NCI-H510A treated with DMSO at 0.1 percent for 48 hours (cell line): ENCODE measurements around the gene LRRC37A.
"Not testable (repeated sequence)": the region's sequence is repeated elsewhere in the genome, so short reads cannot be mapped to it uniquely, and the experiment has no call there.

Experiments used
- DNase-seq: peaks from one replicate; lab custom pipeline; 2025; lab: John Stamatoyannopoulos, UW

LRRC37A gene

DNA sequence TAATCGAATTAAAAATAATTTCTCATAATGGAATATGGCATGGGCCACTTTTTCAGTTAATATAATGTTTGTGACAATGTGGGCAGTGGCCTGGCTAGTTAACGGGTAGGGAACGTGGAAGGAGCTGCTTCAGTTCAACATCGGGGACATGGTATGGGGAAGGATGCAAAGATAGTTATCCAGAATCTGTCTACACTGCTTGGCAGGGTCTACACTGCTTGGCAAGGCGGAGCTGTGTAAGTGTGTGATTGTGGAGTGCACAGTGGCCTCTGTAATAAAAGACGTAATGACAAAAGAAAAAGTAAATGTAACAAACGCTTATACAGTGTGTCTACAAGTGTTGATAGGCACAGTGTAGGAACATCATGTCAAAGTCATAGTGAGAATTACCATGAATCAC lies 7.3 kb upstream of the LRRC37A start:
- DNase-seq: not testable (repeated sequence)

DNA sequence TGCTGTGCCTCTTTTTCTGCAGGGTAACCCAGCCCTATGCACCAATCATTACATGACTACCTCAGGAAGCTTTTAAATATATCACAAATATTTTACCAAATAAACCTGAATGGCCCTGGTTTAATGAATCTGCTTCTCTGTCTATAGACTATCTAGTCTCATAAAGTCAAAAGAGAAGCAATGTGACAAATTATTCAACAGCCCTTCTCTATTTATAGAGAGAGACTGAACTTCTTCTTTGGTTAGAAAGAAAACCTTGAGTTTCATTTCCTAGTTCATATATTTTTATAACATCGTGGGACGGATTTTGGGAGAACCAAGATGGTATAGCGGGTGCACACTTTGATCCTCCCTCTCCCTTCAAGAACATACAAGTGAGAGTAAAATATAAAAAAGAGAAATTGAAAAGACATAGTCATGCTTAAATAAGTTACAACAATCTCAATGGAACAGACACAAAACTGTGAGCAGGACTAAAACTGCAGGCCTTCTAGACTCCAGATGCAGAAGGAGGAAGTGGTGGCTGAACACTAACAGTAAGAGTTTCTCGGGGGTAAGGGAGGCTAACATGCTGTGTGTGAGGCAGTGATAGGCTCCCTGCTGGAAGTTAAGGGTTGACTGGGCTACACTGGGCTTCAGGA lies 3.9 kb upstream of the LRRC37A start:
- not testable (repeated sequence) for DNase-seq

DNA sequence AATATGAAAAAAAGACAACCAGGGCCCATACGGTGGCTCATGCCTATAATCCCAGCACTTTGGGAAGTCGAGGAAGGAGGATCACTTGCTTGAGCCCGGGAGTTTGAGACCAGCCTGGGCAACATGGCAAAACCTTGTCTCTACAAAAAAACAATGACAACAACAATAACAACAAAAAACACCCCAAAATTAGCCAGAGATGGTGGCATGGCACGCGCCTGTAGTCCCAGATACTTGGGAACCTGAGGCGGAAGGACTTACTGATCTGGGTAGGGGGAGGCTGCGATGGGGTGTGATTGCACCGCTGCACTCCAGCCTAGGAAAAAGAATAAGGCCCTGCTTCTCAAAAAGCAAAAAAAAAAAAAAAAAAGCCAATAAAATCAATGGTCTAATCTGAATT lies 3.3 kb upstream of the LRRC37A start:
- DNase-seq: not testable (repeated sequence)

DNA sequence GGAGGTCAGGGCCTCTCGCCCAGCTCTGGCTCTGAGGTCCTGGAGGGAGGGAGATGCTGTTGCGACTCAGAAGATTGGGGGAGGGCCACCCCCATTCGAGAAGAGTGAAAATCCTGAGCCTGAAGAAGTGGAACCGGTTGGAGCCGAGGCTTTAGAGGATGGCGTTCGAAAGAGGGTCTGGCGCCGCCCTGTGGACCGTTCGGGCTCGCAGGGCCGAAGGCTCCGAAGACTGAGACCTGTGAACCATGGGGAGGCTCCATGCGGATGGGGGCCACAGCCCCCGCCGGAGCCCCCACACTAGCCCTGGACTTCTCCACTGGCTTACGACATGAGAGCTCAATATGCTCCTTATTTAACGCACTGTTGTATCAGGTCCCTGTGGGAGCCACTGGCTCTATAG lies 46.3 kb downstream of the LRRC37A start:
- not testable (repeated sequence) for DNase-seq

DNA sequence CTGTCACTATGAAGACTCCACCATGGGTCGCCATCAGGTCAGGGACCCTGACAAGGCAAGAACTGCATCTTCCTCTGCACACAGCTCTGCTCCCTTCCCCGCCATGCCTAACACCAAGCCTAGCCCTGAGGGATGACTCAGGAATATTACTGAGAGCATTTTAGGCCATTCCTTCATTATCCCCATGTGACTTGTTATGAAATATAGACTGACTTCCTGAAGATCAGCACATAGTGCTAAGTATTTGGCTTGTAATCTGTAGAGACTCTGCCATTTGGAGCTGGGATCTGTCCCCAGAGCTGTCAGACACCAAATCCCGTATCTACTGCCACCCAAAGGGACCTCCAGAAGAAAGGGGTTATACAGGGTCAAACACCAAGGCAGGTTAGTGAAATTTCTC lies 47.2 kb downstream of the LRRC37A start:
- DNase-seq: not testable (repeated sequence)

DNA sequence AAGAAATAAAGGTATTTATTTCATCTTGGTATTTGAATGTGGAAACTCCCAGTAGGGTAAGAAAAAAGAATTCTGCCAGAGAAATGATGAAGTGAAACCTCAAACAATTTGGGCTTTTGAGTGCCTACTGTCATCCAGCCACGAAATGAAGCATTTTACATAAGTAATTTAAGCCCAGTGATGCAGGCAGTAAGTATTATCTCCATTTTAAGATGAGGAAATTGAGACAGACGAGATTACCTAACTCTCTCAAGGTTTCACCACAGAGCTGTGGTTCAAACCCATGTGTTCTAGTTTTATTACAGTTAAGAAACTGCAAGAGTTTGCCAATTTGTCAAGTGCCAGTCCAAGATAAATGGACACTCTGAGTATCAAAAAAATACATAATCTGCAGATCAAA lies 53.4 kb downstream of the LRRC37A start:
- DNase-seq: not testable (repeated sequence)

DNA sequence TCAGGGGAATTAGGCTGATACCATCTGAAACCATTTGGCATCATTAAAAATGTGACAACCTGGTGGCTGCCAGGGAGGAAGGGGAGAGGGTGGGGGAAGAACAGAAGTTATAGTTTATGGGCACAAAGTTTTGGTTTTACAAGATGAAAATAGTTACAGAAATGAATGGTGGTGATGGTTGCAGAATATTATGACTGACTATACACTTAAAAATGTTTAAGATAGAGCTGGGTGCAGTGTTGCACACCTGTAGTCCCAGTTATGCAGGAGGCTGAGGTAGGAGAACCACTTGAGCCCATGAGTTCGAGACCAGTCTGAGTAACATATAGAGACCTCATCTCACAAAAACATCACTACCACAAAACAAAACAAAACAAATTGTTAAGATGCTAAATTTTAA lies 54.1 kb downstream of the LRRC37A start:
- not testable (repeated sequence) for DNase-seq

DNA sequence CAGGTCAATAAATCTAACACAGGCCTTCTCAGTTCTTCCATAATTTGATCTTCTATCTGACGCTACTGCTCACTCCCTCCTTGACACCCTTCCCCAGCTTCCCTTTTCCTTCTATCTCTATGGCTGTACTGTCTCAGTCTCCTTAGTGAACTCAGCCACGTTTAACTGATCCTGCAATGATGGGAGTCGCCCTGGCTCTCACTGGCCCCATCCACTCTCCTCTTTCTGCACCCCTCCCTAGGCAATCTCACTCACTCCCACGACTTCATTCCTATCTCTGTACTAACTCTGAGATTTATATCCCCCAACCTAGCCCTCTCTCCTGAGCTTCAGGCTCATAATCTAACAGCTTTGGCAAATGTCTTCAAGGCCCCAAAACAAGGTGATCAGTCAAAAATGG lies 58.9 kb downstream of the LRRC37A start:
- DNase-seq: not testable (repeated sequence)

DNA sequence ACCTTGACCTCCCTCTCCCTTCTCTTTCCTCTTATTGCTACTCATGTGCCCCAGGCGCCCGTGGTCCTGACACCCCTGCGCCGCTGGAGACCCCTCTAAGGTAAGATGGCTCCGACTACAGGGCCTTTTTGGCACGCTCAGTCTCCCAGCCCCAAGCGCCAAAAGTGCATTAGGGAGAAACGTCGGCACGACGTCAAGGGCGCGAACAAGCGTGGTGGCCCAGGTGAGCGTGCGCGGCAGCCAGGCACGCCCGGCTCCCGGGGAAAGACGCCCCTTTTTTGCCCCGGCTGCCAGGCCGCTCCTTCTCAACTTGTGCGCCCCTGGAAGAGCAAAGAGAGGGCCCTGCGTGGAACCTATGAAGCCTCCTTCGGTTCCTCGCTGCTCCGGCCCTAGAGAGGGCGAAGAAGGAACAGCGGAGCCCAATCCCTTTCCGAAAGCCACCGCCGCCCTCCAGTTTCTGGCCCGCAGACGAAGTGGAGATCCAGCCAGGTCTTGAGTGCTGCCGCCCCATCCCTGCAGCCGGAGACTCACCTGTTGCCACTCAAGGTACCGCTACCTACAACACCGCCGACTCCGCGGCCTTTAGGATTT lies 66.3 kb downstream of the LRRC37A start:
- not testable (repeated sequence) for DNase-seq

DNA sequence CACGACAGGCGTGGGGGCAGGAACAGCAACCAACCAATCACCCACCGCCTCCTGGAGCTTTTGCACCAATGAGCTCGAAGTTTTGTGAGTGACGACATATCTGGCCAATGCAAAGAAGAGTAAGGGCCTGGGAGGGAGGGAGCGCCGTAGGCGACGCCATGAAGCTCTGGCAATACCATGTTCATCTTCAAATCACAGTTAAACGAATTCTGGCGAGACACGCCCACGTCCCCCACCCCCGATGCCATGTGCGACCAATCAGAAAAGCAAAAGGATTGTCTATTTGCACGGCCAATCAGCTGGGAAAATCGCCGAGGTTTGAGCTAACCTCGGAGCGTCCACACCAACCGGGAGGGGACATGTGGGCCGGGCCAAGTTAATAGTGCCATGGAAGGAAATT lies 66.8 kb downstream of the LRRC37A start, which contains the start of gene ARL17B:
Gene ARL17B, minus strand, starts transcription at position 12 of the 400 bp plus-strand sequence. CDS start 3,369 bp downstream, outside the sequence.
- not testable (repeated sequence) for DNase-seq

DNA sequence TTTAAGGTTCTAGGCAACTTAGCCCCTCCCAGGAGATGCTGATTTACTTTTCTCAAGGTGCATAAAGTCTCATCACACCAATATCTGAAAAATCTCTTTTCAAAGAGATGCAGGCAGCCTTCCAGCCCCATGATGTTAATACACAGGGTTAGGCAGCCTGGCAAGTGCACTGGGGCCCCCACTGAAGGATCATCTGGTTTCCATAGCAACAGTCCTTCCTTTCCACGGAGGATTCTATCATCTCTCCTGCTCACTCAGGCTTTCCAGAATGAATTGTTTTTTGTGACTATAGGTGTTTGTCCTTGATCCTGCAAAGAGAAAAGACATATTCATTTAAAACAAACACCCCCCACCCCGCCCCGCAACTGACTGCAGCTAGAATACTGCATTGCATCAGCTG lies 72.6 kb downstream of the LRRC37A start:
- DNase-seq: not testable (repeated sequence)

DNA sequence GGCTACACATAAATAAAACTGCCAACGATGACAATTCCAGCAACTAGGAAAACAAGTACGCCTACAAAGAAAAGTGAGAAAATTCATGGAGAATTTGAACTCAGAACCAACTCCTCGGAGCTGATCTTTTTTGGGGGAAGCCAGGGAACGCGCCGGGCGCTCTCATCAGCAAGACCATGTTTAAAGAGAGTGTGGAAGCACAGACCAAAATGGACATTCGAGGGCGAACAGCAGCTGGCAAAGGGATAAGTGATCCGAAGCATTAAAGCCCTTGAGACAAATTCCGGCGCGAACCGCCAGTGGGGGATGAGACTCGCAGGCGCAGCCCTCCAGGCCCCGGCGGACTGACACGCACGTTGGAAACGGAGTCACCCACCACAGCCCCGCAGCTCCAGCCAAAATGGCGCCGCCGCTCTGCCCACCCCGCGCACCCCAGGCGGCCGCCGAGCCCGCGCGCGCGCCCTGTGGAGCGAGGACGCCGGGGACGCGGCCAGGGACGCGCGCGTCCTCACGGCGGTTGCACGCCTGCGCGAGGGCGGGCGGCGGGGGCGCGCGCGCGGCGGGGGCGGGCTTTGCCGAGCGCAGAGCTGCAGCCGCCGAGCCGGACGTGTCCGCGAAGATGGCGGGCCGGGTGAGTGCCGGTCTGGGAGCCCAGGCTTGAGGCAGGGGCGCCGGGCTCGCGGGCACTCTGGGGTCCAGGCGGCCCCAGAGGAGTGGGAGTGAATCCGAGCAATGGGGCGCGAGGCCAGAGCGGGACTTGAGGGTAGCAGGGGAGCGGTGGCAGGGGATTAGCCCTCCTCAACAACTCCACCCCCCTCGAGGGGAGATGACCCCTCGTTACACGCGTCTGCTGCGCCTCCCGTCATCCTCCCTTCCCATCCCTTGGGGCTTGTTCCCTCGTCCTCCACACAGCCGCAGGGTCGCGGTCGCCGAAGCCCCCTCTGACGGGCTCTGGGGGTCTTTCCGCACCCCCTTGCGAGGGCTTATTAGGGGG lies 77.6 kb downstream of the LRRC37A start:
- DNase-seq: not testable (repeated sequence)

DNA sequence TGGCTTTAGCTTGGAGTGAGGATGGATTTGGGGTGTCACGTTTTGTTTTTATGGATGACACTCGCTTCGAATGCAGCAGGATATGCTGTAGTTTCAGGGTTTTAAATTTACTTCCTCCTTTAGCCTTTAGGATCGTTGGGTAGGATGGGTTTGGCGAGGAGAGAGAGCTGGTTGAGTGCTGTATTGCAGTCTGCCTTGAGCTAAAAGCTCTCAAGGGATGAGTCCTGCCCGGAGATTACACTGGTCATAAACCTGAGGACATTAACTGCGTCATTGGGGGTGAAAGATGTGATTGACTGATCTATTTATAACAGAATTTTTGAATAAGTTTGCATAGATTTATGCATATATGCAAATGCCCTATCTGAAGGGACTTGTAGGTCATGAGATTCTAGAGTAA lies 78.5 kb downstream of the LRRC37A start:
- DNase-seq: not testable (repeated sequence)

DNA sequence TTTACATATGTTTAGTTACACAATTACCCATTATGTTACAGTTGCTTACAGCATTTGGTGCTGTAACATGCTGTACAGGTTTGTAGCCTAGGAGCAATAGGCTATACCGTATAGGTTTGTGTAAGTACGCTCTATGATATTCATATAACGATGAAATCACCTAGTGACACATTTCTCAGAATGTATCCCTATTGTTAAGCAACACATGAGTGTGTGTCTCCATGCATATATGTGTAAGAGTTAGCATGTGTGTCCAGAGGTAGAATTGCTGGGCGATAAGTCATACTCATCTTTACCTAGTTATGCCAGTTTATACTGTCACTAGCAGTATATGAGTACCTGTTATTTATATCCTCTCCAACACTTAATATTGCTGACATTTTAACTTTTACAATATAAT lies 88.2 kb downstream of the LRRC37A start:
- not testable (repeated sequence) for DNase-seq

DNA sequence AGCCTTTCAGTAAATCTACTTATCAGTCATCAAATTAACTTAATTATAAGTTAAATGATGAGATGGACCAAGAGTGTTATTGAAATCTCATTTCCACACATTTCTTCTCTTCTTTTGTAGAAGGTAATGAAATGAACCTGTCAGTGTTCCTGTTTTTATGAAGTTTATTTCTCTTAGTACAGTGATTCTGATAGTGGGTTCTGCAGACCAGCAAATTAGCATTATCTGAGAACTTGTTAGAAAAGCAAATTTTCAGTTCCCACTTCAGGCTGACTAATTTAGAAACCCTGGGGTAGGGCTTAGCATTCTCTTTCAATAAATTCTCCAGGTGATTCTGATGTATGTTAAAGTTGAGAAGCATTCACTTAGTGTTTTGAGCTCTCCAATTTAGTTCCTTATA lies 90.6 kb downstream of the LRRC37A start:
- DNase-seq: not testable (repeated sequence)
